Measurements from ENCODE around the gene SLC15A1. TPM values are rescaled to one million over a fixed set of nuclear protein-coding genes. Genes with fewer than 3 reads are reported as not detected.

Gene SLC15A1
- total RNA-seq, 1 donor from 2014 or later, result 1.1 TPM

GRCh38 chr13:98783856-98784478 is 31.5 kb upstream of the SLC15A1 start:
- TF ChIP-seq CTCF (IDR thresholded peaks at IDR 0.05; ENCODE audit: insufficient read depth, low read length, poor library complexity, severe bottlenecking), result no peak
- Histone ChIP-seq H3K4me3 (ENCODE audit: low read depth, low read length) (no peak overlapping the region), H3K27me3 (ENCODE audit: control insufficient read depth, insufficient read depth, low read length) (peaks cover 2% of the 10 kb centered on the region), H3K36me3 (ENCODE audit: control insufficient read depth, insufficient read depth, low read length) (no peaks in the 10 kb centered on the region)
- no peak for DNase-seq (ENCODE audit: low read depth)

- H3K4me3 ChIP-seq (ENCODE audit: low read depth, low read length), result no peak overlapping the region
- no peak for TF ChIP-seq CTCF (IDR thresholded peaks at IDR 0.05; ENCODE audit: insufficient read depth, low read length, poor library complexity, severe bottlenecking)
- DNase-seq (ENCODE audit: low read depth), result no peak
These were observed 30.2 kb upstream of the SLC15A1 start for GRCh38 chr13:98782654-98783053.

GRCh38 chr13:98781905-98782304 is 29.4 kb upstream of the SLC15A1 start:
- Histone ChIP-seq H3K36me3 (ENCODE audit: control insufficient read depth, insufficient read depth, low read length) (no peaks in the 10 kb centered on the region), H3K4me3 (ENCODE audit: low read depth, low read length) (no peak overlapping the region), H3K27me3 (ENCODE audit: control insufficient read depth, insufficient read depth, low read length) (peaks cover 2% of the 10 kb centered on the region)
- TF ChIP-seq CTCF (IDR thresholded peaks at IDR 0.05; ENCODE audit: insufficient read depth, low read length, poor library complexity, severe bottlenecking), result no peak
- no peak for DNase-seq (ENCODE audit: low read depth)

More at GRCh38 chr13:98782654-98783053, 30.2 kb upstream of the SLC15A1 start:
- Histone ChIP-seq H3K36me3 (ENCODE audit: control insufficient read depth, insufficient read depth, low read length) (no peaks in the 10 kb centered on the region), H3K27me3 (ENCODE audit: control insufficient read depth, insufficient read depth, low read length) (peaks cover 2% of the 10 kb centered on the region)

GRCh38 chr13:98781470-98781869 is 29.0 kb upstream of the SLC15A1 start:
- TF ChIP-seq CTCF (IDR thresholded peaks at IDR 0.05; ENCODE audit: insufficient read depth, low read length, poor library complexity, severe bottlenecking), result no peak
- DNase-seq (ENCODE audit: low read depth), result no peak
- Histone ChIP-seq H3K4me3 (ENCODE audit: low read depth, low read length) (no peak overlapping the region), H3K36me3 (ENCODE audit: control insufficient read depth, insufficient read depth, low read length) (no peaks in the 10 kb centered on the region), H3K27me3 (ENCODE audit: control insufficient read depth, insufficient read depth, low read length) (peaks cover 2% of the 10 kb centered on the region)

GRCh38 chr13:98781045-98781444 is 28.6 kb upstream of the SLC15A1 start:
- TF ChIP-seq CTCF (IDR thresholded peaks at IDR 0.05; ENCODE audit: insufficient read depth, low read length, poor library complexity, severe bottlenecking), result no peak
- no peak for DNase-seq (ENCODE audit: low read depth)

GRCh38 chr13:98780451-98780850 is 28.0 kb upstream of the SLC15A1 start:
- no peaks in the 10 kb centered on the region for H3K36me3 ChIP-seq (ENCODE audit: control insufficient read depth, insufficient read depth, low read length)
- no peak for DNase-seq (ENCODE audit: low read depth)

More at GRCh38 chr13:98781045-98781444, 28.6 kb upstream of the SLC15A1 start:
- H3K4me3 ChIP-seq (ENCODE audit: low read depth, low read length), result no peak overlapping the region
- H3K27me3 ChIP-seq (ENCODE audit: control insufficient read depth, insufficient read depth, low read length), result peaks cover 2% of the 10 kb centered on the region
- no peaks in the 10 kb centered on the region for H3K36me3 ChIP-seq (ENCODE audit: control insufficient read depth, insufficient read depth, low read length)

More at GRCh38 chr13:98780451-98780850, 28.0 kb upstream of the SLC15A1 start:
- TF ChIP-seq CTCF (IDR thresholded peaks at IDR 0.05; ENCODE audit: insufficient read depth, low read length, poor library complexity, severe bottlenecking), result no peak
- H3K4me3 ChIP-seq (ENCODE audit: low read depth, low read length), result no peak overlapping the region
- H3K27me3 ChIP-seq (ENCODE audit: control insufficient read depth, insufficient read depth, low read length), result peaks cover under 1% of the 10 kb centered on the region
